GM18907 (cell line): ENCODE results near the gene PLCG2.
"Not testable (repeated sequence)": the region's sequence is repeated elsewhere in the genome, so short reads cannot be mapped to it uniquely, and the experiment has no call there.

Source experiments
- ATAC-seq: cut with Tn5 transposase; IDR thresholded peaks from one replicate; pipeline ENCODE4 v1.9.1; 2021; ENCODE audit warnings: mild to moderate bottlenecking, moderate library complexity; ENCODE audit not compliant: unreplicated experiment

Gene PLCG2

DNA sequence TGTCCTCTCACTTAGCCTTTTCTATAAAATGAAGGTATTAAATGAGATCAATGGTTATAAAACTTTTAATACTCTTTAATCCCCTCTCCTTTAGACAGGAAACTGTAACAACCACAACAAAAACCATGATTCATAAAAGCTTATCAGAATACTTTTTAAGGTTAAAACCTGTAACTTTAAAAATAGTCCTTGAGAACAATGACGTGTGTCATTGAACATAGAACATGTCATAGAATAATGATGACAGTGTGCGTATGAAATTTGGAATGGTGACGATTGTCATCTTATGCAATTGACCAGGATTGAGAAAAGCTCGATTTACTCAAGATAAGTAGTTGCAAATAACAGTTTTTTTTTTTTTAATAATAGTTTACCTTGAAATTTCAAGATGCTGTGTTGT, 94.1 kb downstream of the PLCG2 start:
- no peak for ATAC-seq

DNA sequence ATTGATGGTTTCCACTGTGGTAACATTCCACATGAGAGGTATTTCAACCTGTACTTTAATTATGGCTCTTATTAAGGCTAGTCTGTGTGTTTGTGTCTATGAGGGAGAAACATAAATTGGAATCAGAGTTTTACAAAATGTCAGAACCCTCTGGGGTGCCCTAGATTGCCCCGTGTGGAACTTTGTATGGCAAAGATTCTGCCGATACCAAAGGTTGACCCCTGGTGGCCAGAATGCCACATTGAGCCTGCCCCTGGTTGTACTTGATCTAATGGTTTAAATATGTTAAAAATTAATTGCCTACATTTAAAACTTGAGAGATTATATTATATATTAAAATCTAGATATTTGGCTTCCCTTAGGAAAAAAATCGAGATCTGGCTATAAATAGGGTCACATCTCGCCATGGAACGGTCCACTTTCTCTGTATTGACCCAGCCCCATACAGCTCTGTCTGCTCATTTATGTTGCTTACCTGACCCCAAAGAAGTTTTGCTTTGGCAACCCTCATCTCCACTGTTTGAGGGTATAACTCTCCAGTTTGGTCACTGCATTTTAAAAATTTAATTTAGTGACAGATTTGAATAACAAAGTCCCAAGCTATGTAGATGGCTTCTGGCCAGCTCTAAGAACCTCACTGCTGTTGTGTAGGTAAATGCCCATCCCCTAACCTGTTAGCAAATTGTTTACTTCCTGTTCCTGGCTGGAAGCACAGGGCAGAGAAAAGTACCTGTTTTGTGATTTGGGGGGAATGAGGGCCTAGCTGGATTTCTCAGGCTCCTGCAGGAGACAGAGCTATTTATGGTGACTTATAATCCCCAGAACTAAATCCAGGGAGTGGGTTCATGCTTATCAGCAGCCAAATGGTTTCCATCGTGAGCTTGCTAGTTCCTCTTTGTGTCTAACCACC, 95.0 kb downstream of the PLCG2 start:
- peak; percentile 72 for ATAC-seq

DNA sequence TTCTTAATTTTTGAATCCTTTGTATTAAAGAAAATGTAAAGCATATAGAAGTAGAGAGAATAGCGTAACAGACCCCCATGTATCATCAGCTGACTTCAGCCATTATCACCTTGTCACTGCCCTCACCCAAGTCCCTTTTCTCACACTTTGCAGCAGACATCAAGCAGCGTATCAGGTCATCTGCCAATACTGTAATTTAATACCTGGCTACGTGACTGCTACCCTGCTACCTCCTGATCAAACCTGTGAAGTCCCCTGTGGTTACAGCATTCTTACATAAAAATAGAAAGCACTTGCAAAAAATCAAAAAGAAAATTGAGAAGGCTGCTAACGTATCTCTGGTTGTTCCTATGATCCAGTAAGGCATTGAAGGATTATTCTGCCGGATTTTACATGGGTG, 96.4 kb downstream of the PLCG2 start:
- no peak for ATAC-seq

DNA sequence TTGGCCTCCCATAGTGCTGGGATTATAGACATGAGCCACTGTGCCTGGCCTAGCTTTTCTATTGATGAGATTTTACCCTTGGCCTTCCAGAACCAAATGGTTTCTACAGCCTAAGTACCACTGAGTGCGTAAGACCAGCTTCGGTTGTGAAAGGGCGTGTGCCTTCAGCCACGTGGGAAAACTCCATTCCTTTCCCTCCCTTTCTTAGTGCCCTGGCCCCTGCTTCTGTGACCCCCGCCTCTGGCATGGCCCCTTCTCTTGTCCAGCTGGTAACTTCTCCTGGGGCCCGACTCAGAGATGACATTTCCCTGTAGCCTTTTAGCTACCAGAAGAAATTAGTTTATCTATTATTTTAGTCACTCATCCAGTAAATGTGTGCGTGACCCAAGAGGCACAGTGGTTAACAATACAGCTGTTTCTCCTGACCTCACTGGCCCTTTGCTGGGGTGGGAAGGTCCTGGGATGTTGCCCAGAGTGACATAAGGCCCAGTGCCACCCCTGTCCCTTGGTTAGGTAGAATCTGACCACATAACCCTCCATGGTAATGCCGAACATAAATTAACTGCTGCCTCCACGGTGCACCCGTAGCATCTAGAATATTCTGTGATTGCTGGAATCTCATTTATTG, 97.3 kb downstream of the PLCG2 start:
- no peak for ATAC-seq

DNA sequence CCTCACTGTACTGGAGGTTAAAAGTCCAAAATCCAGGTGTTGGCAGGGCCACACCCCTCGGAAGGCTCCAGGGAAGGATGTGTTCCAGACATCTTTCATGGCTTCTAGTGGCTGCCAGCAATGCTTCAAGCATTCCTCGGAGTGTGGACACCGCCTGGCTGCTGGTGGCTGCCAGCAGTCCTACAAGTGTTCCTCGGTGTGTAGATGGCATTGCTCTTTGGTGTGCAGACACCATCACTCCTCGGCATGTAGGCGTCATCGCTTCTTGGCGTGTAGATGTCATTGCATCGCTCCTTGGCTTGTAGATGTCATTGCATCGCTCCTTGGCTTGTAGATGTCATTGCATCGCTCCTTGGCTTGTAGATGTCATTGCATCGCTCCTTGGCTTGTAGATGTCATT, 98.4 kb downstream of the PLCG2 start:
- ATAC-seq: not testable (repeated sequence)

DNA sequence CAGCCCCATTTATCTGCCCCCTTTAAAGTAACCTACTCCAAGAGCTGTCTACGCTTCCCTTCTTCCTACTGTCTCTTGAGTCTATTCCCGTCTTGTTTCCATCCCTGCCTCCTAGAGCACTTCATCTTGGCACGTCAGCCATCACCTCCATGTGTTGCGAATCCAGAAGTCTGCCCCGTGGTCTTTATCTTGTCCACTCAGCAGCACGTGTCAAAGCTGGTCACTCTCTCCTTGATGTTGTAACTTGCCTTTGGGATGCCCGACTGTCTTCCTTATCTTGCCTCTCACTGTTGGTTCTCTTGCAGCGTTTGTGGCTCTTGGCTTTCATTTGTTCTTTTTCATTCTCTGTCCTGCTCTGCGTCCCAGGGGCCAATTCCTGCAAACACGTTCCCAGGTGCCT, 99.4 kb downstream of the PLCG2 start:
- ATAC-seq: no peak

DNA sequence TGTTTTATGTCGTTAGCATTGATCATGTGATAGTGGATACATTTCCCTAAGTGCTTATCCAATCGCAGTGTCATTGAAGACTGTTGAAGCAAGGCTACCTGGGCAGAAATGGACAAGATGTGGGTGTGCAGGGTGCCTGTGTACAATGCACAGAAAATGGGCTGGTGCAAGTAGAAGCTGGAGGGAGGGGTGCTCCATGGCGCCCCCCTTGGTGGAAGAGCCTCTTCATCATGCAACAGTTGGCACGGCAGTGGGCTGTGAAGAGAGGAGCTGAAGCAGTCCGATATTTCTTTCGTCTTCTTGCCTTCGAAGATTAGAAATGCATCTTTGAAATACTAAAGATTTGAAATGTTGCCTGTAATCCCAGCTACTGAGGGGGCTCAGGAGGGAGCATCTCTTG, 100.5 kb downstream of the PLCG2 start:
- ATAC-seq: no peak

DNA sequence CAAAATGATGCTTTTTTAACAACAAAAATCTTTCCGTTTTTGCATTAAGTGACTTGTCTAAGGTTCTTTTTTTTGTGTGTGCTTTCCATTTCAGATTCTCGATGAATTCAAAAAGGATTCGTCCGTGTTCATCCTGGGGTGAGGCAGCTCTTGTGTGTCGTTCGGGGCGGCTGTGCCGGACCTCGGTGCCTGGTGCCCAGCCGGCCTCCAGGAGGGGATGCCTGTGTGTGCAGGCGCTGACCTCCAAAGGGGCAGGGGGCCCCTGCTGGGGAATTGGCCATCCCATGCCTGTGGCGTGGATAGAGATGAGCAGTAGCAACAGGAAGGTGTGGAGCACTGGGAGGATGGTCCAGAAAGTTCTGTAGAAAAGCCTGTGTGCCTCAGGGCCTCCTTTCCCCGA, 101.7 kb downstream of the PLCG2 start:
- no peak for ATAC-seq

DNA sequence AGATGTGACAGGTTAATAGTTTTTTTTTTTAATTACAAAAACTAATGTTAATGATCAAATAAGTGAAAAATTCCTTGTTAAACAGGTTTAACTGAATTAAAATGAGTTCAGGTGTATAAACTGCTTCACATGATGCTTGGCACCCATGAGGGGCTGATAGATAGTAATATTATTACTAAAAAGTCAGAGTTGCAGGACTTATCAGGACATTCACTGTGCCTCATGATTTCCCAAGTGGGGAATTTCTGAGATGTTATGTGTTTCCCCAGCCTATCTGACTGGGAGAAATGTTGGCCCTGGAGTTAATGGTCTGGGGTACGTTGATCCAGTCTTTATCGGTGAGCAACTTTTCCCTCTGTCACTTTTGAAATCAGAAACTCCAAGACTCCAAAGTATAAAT, 102.1 kb downstream of the PLCG2 start:
- no peak for ATAC-seq

DNA sequence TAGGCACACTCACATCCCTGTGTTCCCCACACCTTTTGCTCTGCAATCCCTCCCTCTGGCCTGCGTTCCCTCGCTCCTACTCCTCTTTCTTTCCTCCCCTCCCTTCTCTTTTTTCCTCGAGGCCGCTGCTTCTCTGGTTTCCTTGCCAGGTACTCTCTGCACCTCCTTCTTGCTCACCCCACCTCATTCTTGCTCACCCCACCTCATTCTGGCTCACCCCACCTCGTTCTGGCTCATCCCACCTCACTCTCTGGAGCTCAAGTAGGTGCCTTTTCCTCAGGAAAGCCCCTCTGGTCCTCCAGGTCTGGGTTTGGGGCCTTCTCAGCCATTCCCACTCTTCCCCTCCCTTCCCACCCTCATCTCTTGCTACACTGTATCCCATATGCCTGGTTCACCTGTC, 103.5 kb downstream of the PLCG2 start:
- no peak for ATAC-seq

DNA sequence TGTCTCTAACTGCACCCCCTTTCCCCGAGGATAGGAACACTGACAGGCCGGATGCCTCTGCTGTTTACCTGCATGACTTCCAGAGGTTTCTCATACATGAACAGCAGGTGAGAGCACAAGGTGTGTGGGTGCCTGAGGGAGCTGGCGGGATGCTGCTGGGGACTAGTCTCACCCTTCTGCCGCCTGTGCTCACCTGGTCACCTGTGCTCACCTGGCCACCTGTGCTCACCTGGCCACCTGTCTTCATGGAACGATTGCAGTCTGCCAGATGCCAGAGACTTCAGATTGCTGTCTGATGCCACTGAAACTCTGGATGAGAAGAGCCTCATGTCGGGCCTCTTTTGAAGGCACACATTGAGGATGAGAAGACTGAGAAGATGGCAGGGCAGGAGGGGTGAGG, 104.1 kb downstream of the PLCG2 start:
- no peak for ATAC-seq

DNA sequence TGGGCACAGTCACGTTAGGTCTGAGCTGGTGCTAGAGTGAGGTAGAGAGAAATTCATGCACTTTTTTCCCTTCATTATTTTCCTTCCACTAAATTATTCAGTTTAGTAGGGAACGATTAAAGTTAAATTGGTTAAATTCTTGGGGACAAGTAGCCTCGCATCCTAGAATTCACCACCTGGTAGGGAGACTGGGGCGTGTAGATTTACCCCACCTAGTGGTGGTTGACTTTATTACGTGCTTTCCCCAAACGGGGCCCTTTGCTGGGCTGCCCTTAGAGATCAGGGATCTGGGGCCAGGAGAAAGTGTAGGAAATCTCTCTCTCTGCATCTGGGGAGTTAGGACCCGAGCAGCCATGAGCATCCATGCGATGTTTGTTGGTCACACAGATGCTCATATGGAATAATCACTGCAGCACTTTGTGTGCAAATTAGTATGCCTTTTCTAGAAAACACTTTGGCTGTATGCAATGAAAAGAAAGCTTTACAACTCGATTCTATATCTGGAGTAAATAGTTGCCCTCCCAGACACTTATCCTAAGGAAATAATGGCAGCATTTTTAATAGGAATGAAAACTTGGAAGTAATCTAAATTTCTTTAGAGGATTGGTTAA, 107.0 kb downstream of the PLCG2 start:
- no peak for ATAC-seq

DNA sequence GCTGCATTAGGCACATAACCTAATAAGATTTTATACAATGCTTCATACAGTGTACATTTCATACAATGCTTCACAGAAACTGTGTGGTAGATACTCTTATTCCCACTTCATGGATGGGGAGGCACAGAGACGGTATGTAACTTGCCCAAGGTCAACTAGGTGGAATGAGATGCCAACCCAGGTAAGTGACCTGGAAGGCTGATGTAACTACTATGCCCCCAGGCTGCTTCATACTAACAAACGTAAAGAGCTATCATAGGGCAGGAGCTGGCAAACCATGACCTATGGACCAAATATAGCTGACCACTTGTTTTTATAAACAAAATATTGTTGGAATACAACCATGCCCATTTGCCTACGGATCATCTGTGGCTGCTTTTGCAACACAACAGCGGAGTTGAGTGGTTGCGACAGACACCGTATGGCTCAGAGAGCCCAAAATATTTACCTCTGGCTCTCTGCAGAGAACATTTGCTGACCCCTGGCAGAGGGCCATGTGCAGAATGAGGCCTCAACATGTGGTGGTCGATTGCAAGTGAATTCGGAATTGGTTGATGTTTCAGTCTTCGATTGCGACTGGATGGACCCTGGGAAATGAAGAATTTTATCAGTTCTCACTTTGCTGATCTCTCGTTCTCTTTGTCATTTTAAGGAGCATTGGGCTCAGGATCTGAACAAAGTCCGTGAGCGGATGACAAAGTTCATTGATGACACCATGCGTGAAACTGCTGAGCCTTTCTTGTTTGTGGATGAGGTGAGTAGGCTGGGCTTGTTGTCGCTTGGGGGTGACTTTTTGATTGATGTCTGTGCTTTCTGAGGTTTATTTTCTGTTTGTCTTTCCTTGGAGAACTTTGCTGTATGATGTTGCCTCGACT, 109.7 kb downstream of the PLCG2 start:
- ATAC-seq: no peak

DNA sequence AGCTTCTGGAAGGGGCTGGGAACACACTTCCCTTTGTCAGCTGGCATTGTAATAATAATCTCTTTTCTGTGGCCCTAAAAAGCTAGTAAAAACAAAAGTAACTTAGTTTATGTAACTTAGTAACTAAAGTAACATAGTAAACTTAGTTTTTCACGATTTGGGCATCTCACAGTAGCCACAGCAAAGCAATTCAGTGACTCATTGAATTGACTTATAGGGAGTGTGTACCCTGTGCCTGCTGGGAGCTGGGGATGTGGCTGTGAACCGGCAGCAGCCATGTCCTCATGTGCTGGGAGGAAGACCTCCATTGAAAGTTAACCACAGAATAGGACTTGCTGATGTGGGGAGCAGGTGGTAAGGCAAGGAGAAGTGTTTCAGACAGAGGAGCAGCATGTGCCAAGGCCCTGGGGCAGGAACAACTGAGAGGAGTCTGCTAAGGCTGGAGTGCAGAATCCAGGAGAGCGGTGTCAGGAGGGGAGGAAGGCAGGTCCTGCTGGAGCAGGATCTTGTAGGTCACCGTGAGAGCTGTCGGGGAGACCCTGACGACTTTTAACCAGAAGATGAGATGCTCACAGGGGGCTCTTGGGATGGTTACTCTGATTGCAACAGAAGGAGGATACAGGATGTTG, 112.8 kb downstream of the PLCG2 start:
- ATAC-seq: no peak

DNA sequence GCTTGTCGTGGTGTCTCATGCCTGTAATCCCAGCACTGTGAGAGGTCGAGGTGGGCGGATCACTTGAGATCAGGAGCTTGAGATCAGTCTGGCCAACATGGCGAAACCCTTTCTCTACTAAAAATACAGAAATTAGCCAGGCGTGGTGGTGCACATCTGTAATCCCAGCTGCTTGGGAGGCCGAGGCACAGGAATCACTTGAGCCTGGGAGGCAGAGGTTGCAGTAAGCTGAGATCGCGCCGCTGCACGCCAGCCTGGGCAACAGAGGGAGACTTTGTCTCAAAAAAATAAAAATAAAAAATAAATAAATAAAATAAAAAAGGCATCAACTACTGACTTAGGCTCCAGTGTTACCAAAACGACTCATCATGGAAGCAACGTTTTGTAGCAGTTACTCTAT, 115.5 kb downstream of the PLCG2 start:
- ATAC-seq: no peak

DNA sequence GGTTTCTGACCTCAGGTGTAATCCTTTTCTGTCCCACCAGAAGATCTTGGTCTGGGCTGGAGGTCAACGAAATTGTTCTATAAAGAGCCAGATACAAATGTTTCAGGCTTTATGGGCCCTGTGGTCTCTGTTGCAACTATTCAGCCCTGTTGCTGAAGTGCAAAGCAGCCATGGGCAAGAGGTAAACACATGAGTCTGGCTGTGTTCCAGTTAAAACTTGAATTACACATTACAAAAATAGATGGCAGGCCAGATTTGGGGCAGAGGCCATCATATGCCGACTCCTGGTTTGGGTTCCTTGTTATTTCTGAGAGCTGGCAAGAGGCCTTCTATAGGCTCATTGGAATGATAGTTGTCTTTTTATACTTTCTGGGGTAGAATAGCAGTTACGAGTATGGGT, 117.8 kb downstream of the PLCG2 start:
- ATAC-seq: no peak

DNA sequence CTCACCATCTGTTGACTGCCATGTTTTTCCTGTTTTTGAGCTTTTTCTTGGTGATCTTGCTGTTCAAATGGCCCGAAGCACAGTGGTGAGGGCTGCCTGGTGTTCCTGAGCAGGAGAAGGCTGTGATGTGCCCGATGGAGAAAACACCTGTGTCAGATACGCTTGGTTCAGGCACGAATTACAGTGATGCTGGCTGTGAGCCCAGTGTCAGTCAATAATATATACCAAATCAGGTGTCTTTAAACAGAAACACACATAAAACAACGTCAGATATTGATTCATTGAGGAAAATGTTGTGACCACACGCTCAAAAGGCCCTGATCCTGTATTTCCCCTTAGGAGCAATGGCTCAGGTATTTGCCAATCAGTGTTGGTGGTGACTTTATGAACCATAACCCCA, 120.5 kb downstream of the PLCG2 start:
- no peak for ATAC-seq

DNA sequence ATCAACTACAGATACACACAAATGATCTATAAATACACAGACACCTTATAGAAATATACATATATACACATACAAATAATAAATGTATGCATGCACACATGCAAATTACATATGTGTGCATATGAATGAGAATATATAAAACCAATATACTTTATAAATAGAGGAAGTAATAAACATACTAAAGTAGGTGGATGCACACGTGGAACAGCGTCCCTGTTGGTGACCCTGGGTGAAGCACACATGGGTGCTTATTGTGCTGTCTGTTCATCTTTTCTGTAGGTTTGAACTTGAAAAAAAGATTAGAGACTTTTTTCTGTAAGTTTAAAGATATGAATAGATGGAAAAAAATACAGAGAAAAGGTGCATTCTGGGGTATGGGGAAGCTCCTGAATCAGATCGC, 120.9 kb downstream of the PLCG2 start:
- ATAC-seq: no peak

DNA sequence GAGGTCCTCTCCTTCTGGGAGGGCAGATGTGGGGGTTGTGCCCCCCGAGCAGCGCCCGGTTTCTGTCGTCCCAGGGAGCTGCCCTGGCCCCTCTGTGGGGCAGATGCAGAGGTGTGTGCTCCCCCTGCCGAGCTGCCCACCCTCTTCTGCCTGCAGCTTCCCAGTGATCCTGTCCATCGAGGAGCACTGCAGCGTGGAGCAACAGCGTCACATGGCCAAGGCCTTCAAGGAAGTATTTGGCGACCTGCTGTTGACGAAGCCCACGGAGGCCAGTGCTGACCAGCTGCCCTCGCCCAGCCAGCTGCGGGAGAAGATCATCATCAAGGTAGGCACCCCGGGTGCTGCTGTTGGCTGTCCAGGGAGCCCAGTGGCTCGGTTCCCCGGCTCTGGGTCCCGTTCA, 121.4 kb downstream of the PLCG2 start:
- no peak for ATAC-seq

DNA sequence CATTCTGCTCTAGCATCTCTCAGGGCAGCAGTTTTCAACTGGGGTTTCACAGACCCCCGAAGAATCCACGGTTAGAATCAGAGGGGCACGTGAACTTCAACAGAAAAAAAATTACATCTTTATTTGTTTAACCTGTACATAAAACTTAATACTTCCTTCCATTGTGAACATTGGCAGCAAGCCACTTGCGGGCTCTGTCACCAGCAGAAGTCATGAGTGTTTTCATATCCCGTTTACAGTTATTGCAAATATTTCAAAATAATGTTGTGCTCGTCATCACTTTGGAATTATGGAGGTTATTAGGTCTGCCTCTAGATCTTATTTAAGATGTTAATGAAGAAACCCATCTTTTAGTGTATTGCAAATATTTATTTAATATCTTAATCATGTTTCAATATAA, 122.4 kb downstream of the PLCG2 start:
- no peak for ATAC-seq

DNA sequence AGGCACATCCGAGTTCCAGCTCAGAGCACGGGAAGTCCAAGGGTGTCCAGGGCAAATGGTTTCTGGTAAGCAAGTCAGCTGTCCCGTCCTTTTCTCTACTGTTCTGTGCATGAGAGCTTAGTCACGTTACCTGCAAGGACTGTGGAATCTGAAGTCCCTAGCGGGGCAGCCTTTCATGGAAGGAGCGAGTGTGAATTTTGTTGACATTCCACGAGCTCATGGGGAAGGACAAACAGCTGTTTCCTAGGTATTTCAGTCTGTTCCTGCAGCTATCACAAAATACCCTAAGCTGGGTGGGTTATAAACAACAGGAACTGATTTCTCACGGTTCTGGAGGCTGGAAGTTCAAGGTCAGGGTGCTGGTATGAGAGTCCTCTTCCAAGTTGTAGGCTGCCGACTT, 122.9 kb downstream of the PLCG2 start:
- no peak for ATAC-seq
